Daoy (cell line): ENCODE data around the gene ZNF235. TPM values are rescaled to one million over a fixed set of nuclear protein-coding genes. Genes with fewer than 3 reads are reported as not detected.
"Not testable (repeated sequence)": the region's sequence is repeated elsewhere in the genome, so short reads cannot be mapped to it uniquely, and the experiment has no call there.

ENCODE experiments used
- DNase-seq: peaks from one replicate; pipeline ENCODE4 v3.0.0-alpha.2; 2015; ENCODE audit warnings: low read depth
- total RNA-seq: library from RNA; depleted of rRNA; stranded (reverse); fragments of >200 nt; shearing (Covaris generic); gene quantifications from 2 replicates; pipeline ENCODE4 v1.2.3, GENCODE V29; 2014; rRNA removed

ZNF235 gene
- 2.0 and 4.8 TPM in 2 replicates for total RNA-seq

GRCh38 chr19:44304659-44305193 lies at the start of gene ZNF235:
TSS of gene ZNF235 (minus strand) at chr19:44305025. CDS start at chr19:44303404, 1,621 bp downstream.
- DNase-seq = peak; percentile 99

DNA sequence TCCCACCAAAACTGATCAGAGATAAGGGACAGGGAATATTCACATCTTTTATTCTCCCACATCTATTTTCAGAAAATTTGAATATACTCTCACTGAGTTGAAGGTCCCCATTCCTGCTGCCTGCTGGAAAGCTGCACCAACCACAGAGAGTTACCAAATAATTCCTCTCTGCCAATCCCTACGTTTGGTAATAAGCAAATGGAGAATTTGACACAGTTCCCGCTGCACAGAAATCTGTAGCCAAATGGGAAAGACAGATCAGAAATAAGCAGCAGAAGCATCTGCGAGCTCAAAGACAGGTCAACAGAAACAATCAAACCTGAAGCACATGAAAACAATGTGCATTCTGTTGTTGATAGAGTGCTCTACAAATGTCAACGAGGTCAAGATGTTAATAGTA lies 41.7 kb upstream of the ZNF235 start:
- no peak for DNase-seq

- no peak for DNase-seq
Observed at GRCh38 chr19:44345959-44346358, 41.1 kb upstream of the ZNF235 start.

GRCh38 chr19:44344255-44344654 lies 39.4 kb upstream of the ZNF235 start:
- no peak for DNase-seq

DNA sequence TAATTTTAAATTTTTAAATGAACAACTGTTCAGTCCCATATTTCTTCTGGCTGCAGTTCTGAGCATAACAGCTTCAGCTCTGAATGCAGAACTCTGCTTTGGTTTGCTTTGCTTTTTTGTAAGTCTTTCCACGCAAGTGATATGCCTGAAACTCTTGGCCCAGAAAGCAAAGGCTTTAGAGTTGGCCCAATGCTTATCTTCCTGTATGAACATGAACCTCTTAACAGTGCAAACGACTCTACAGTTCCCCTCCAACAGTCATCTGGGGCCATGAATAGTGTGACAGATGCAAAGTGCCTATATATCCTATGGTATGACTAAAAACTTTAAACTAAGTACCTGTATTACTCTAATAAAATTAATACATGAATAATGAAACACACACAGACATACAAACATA lies 37.0 kb upstream of the ZNF235 start:
- DNase-seq = no peak

GRCh38 chr19:44334639-44335038 lies 29.8 kb upstream of the ZNF235 start:
- DNase-seq = not testable (repeated sequence)

GRCh38 chr19:44332145-44332544 lies 27.3 kb upstream of the ZNF235 start:
- no peak for DNase-seq

- no peak for DNase-seq
Observed at GRCh38 chr19:44315883-44316282, 11.1 kb upstream of the ZNF235 start.

GRCh38 chr19:44313231-44313630 lies 8.4 kb upstream of the ZNF235 start:
- no peak for DNase-seq

DNA sequence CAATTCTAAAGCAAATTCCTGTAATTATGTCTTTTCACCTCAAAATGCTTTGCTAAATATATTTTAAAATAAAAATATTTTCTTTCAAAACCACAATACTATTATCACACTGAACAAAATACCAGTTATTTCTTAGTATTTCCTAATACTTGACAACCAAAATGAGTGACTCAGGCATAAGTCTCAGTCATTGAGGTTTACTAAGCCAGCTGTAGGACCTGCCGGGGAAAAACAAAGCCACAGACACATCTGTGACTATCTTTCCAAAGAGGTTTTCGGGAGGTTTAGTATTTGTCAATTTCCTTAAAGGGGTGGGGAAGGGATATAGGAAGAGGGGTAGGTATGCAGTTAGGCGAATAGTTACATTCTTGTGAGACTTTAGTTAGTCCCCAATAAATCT lies 3.2 kb upstream of the ZNF235 start:
- DNase-seq = no peak

DNA sequence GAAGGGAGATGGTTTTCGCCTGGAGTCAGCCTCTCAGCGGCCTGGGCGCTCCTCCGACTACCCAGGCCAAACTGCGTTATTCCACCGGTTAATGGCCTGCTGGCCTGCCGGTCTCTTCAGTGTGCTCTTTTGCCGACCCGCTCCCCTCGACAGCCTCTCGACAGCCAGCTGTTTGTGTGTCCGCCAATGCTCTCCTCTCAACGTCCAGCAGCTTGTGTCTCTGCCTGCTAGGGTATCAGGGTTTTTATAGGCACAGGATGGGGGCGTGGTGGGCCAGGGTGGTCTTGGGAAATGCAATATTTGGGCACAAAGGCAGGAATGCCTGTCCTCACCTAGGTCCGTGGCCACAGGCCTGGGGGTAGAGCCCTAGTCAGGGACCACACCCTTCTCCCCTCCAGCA lies 1.5 kb upstream of the ZNF235 start:
- DNase-seq = no peak

- no peak for DNase-seq
Observed at GRCh38 chr19:44305457-44305856, 632 bp upstream of the ZNF235 start.

- peak; percentile 35 for DNase-seq
Observed at GRCh38 chr19:44303976-44304568, 753 bp downstream of the ZNF235 start.

DNA sequence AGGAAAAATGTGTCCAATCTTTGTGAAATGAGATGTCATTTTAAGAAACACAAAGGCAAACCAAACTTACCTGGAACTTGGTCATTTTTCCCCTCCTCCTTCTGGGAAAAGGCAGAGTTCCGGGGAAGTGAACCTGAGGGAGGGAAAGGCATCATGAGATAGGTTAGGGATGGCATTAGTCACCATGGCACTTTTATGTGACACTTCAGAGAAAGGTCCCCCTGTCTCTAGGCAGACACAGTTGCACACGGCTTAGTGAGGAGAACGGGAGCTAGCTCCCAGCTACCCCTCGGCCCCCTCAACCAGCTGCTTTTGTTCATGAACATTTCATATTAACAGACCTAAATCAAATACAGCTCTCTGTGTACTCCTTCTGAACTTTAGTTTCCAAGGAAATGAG lies 1.5 kb downstream of the ZNF235 start:
- no peak for DNase-seq

DNA sequence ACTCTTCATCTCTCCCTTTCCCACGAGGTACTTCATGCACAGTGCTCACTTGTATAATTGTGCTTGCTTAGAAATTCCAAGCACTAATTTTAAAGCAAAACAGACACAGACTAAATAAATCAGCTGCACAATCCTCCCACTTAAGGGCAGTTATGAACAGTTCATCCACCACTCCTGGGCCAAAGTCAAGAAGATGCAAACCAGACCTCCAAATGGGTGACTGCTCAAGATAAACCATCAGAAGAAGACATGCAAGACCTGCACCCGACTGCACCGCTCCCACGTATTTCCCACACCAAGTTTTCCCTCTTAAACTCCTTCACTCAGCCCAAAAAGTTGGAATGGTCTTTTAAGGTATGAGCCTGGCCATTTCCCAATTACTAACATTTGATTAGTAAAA lies 19.9 kb downstream of the ZNF235 start:
- DNase-seq = no peak

GRCh38 chr19:44282846-44283245 lies 22.0 kb downstream of the ZNF235 start:
- DNase-seq = peak; percentile 16

DNA sequence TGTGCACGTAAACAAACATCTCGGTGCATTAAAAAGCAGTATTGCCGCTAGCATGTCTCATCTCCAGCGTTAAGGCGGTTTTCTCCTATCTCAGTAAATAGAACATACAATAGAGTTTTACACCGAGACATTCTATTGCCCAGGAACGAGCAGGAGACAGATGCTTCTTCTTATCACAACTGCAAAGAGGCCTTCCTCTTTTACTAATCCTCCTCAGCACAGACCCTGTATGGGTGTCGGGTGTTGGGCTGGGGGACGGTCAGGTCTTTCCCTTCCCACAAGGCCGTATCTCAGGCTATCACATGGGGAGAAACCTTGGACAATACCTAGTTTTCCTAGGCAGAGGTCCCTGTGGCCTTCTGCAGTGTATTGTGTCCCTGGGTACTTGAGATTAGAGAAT lies 23.9 kb downstream of the ZNF235 start:
- no peak for DNase-seq

DNA sequence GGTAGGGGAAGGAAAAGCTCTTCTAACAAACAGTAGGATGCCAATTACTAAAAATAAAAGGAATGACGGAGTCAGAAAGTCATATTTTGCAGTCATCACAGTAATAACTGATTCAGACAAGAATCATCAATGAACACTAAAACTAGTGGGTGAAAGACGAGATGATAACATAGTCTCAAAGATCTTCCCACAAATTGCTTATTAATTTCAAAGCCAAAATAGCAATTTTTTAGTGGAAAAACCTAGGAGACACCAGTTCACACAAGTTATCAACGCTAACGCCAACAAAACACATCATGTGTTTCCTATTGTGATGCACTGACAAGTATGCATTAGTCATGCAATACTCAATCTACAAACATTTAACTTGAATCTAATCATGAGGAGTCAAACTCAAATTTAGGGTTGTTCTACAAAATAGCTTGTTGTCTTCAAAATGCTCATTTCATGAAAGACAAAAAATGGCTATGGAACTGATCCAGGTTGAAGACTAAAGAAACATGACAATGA lies 26.6 kb downstream of the ZNF235 start:
- no peak for DNase-seq

- no peak for DNase-seq
Observed at GRCh38 chr19:44277331-44277730, 27.5 kb downstream of the ZNF235 start.

GRCh38 chr19:44260695-44261446 lies 44.0 kb downstream of the ZNF235 start:
- DNase-seq = peak; percentile 64

DNA sequence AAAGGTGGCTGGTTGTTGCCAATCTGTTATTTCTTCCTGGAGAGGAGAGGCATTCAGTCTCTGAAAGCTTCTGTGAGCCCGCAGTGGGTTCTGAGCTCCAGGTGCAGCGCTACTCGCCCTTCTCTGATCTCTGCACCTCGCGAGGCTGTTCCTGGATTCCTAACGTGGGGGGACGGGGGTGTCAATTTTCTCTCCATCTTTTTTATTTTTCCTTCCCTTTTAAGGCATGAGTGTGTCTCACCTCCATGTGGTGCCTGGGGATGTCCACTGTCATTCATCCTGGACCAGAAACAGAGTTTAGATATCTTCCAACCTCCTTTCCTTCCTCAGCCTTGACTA lies 44.5 kb downstream of the ZNF235 start:
- no peak for DNase-seq

DNA sequence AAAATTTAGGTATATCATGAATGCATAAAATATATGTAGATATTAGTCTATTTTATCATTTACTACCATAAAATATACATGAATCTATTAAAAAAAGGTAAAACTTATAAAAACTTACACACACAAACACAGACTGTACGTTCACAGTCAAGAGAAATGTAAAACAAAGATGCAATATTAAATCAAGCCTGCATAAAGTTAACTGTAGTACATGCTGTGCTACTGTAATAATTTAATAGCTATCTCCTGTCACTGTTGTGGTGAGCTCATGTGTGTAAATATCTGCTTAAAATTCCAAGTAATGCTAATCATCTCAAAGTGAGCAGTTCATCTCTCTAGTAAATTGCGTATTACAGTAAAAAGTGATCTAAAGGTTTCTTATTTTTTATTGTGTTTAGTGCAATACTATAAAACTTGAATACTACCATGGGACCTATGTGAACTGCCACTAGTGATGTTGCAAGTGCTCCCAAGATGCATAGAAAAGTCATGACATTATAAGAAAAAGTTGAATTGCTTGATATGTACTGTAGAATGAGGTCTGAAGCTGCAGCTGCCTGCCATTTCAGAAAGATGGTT lies 45.9 kb downstream of the ZNF235 start:
- no peak for DNase-seq

GRCh38 chr19:44258136-44258535 lies 46.7 kb downstream of the ZNF235 start:
- no peak for DNase-seq
